Measurements from ENCODE around the gene EMX1.

The EMX1 gene

GRCh38 chr2:72946466-72946865, 29.1 kb downstream of the EMX1 start:
- H3K27ac ChIP-seq (ENCODE audit: low read depth, low read length): no peak overlapping the region
- H3K9ac ChIP-seq (ENCODE audit: low read depth, low read length): no peak overlapping the region
- H3K4me3 ChIP-seq (ENCODE audit: low read length): no peak overlapping the region
- H3K4me1 ChIP-seq (ENCODE audit: insufficient read depth, low read length): peaks cover 9% of the 10 kb centered on the region
- no peaks in the 10 kb centered on the region for H3K27me3 ChIP-seq (ENCODE audit: insufficient read depth, low read length)
- no peaks in the 10 kb centered on the region for H3K9me3 ChIP-seq (ENCODE audit: insufficient read depth, low read depth, low read length)
- no peaks in the 10 kb centered on the region for H3K36me3 ChIP-seq (ENCODE audit: insufficient read depth, low read length)
- 87% methylated on average over 9 of the region's 9 CpGs for WGBS

GRCh38 chr2:72947952-72948830, 30.9 kb downstream of the EMX1 start:
- no peak overlapping the region for H3K27ac ChIP-seq (ENCODE audit: low read depth, low read length)
- H3K27me3 ChIP-seq (ENCODE audit: insufficient read depth, low read length): no peaks in the 10 kb centered on the region
- H3K4me3 ChIP-seq (ENCODE audit: low read length): no peak overlapping the region
- WGBS: 95% methylated on average over 9 of the region's 10 CpGs
- no peaks in the 10 kb centered on the region for H3K36me3 ChIP-seq (ENCODE audit: insufficient read depth, low read length)
- no peak overlapping the region for H3K9ac ChIP-seq (ENCODE audit: low read depth, low read length)
- H3K9me3 ChIP-seq (ENCODE audit: insufficient read depth, low read depth, low read length): no peaks in the 10 kb centered on the region
- peaks cover 17% of the 10 kb centered on the region for H3K4me1 ChIP-seq (ENCODE audit: insufficient read depth, low read length)

- H3K27me3 ChIP-seq (ENCODE audit: insufficient read depth, low read length): no peaks in the 10 kb centered on the region
- H3K9me3 ChIP-seq (ENCODE audit: insufficient read depth, low read depth, low read length): no peaks in the 10 kb centered on the region
- no peak overlapping the region for H3K9ac ChIP-seq (ENCODE audit: low read depth, low read length)
- 91% methylated on average over 2 of the region's 2 CpGs for WGBS
- no peak overlapping the region for H3K4me3 ChIP-seq (ENCODE audit: low read length)
- no peaks in the 10 kb centered on the region for H3K36me3 ChIP-seq (ENCODE audit: insufficient read depth, low read length)
- no peak overlapping the region for H3K27ac ChIP-seq (ENCODE audit: low read depth, low read length)
- peaks cover 17% of the 10 kb centered on the region for H3K4me1 ChIP-seq (ENCODE audit: insufficient read depth, low read length)
Observed at GRCh38 chr2:72949045-72949444, 31.7 kb downstream of the EMX1 start.

- H3K27ac ChIP-seq (ENCODE audit: low read depth, low read length): no peak overlapping the region
- peaks cover 17% of the 10 kb centered on the region for H3K4me1 ChIP-seq (ENCODE audit: insufficient read depth, low read length)
- no peaks in the 10 kb centered on the region for H3K36me3 ChIP-seq (ENCODE audit: insufficient read depth, low read length)
- no peaks in the 10 kb centered on the region for H3K9me3 ChIP-seq (ENCODE audit: insufficient read depth, low read depth, low read length)
- no peaks in the 10 kb centered on the region for H3K27me3 ChIP-seq (ENCODE audit: insufficient read depth, low read length)
- H3K9ac ChIP-seq (ENCODE audit: low read depth, low read length): no peak overlapping the region
- WGBS: 89% methylated on average over 4 of the region's 4 CpGs
- H3K4me3 ChIP-seq (ENCODE audit: low read length): no peak overlapping the region
Observed at GRCh38 chr2:72949642-72950041, 32.3 kb downstream of the EMX1 start.

GRCh38 chr2:72950558-72951255, 33.4 kb downstream of the EMX1 start:
- H3K9me3 ChIP-seq (ENCODE audit: insufficient read depth, low read depth, low read length): no peaks in the 10 kb centered on the region
- H3K36me3 ChIP-seq (ENCODE audit: insufficient read depth, low read length): no peaks in the 10 kb centered on the region
- no peak overlapping the region for H3K4me3 ChIP-seq (ENCODE audit: low read length)
- 81% methylated on average over 13 of the region's 13 CpGs for WGBS
- H3K27ac ChIP-seq (ENCODE audit: low read depth, low read length): peak overlapping the region; percentile 76
- H3K4me1 ChIP-seq (ENCODE audit: insufficient read depth, low read length): peaks cover 17% of the 10 kb centered on the region
- H3K9ac ChIP-seq (ENCODE audit: low read depth, low read length): no peak overlapping the region; the same call in 1 of the 2 replicates
- H3K27me3 ChIP-seq (ENCODE audit: insufficient read depth, low read length): no peaks in the 10 kb centered on the region

GRCh38 chr2:72951303-72952095, 34.2 kb downstream of the EMX1 start:
- Histone ChIP-seq H3K9me3 (ENCODE audit: insufficient read depth, low read depth, low read length) (no peaks in the 10 kb centered on the region), H3K36me3 (ENCODE audit: insufficient read depth, low read length) (no peaks in the 10 kb centered on the region), H3K27ac (ENCODE audit: low read depth, low read length) (peak overlapping the region; percentile 88), H3K4me3 (ENCODE audit: low read length) (no peak overlapping the region), H3K9ac (ENCODE audit: low read depth, low read length) (peak overlapping the region; percentile 34), H3K4me1 (ENCODE audit: insufficient read depth, low read length) (peaks cover 17% of the 10 kb centered on the region), H3K27me3 (ENCODE audit: insufficient read depth, low read length) (no peaks in the 10 kb centered on the region)
- 48% methylated on average over 8 of the region's 8 CpGs for WGBS

- no peak overlapping the region for H3K4me3 ChIP-seq (ENCODE audit: low read length)
- H3K27me3 ChIP-seq (ENCODE audit: insufficient read depth, low read length): no peaks in the 10 kb centered on the region
- H3K27ac ChIP-seq (ENCODE audit: low read depth, low read length): peak overlapping the region; percentile 88; the same call in 1 of the 2 replicates
- H3K9me3 ChIP-seq (ENCODE audit: insufficient read depth, low read depth, low read length): no peaks in the 10 kb centered on the region
- H3K4me1 ChIP-seq (ENCODE audit: insufficient read depth, low read length): peaks cover 17% of the 10 kb centered on the region
- peak overlapping the region; percentile 34 for H3K9ac ChIP-seq (ENCODE audit: low read depth, low read length)
- WGBS: 74% methylated on average over 8 of the region's 8 CpGs
- H3K36me3 ChIP-seq (ENCODE audit: insufficient read depth, low read length): no peaks in the 10 kb centered on the region
Observed at GRCh38 chr2:72952110-72952823, 34.9 kb downstream of the EMX1 start.

GRCh38 chr2:72952961-72953360, 35.6 kb downstream of the EMX1 start:
- H3K9ac ChIP-seq (ENCODE audit: low read depth, low read length): no peak overlapping the region
- H3K9me3 ChIP-seq (ENCODE audit: insufficient read depth, low read depth, low read length): no peaks in the 10 kb centered on the region
- H3K27me3 ChIP-seq (ENCODE audit: insufficient read depth, low read length): no peaks in the 10 kb centered on the region
- H3K36me3 ChIP-seq (ENCODE audit: insufficient read depth, low read length): no peaks in the 10 kb centered on the region
- H3K27ac ChIP-seq (ENCODE audit: low read depth, low read length): no peak overlapping the region
- no peak overlapping the region for H3K4me3 ChIP-seq (ENCODE audit: low read length)
- peaks cover 17% of the 10 kb centered on the region for H3K4me1 ChIP-seq (ENCODE audit: insufficient read depth, low read length)
- 96% methylated on average over 14 of the region's 14 CpGs for WGBS

GRCh38 chr2:72953528-72953927, 36.2 kb downstream of the EMX1 start:
- Histone ChIP-seq H3K27me3 (ENCODE audit: insufficient read depth, low read length) (no peaks in the 10 kb centered on the region), H3K4me3 (ENCODE audit: low read length) (no peak overlapping the region), H3K36me3 (ENCODE audit: insufficient read depth, low read length) (no peaks in the 10 kb centered on the region), H3K4me1 (ENCODE audit: insufficient read depth, low read length) (peaks cover 17% of the 10 kb centered on the region), H3K9ac (ENCODE audit: low read depth, low read length) (no peak overlapping the region), H3K9me3 (ENCODE audit: insufficient read depth, low read depth, low read length) (no peaks in the 10 kb centered on the region), H3K27ac (ENCODE audit: low read depth, low read length) (no peak overlapping the region)
- 100% methylated on average over 1 of the region's 1 CpG for WGBS

GRCh38 chr2:72953976-72954375, 36.7 kb downstream of the EMX1 start:
- Histone ChIP-seq H3K4me1 (ENCODE audit: insufficient read depth, low read length) (peaks cover 17% of the 10 kb centered on the region), H3K9me3 (ENCODE audit: insufficient read depth, low read depth, low read length) (no peaks in the 10 kb centered on the region), H3K27me3 (ENCODE audit: insufficient read depth, low read length) (no peaks in the 10 kb centered on the region), H3K27ac (ENCODE audit: low read depth, low read length) (no peak overlapping the region), H3K9ac (ENCODE audit: low read depth, low read length) (no peak overlapping the region), H3K4me3 (ENCODE audit: low read length) (no peak overlapping the region), H3K36me3 (ENCODE audit: insufficient read depth, low read length) (no peaks in the 10 kb centered on the region)
- WGBS: 86% methylated on average over 4 of the region's 4 CpGs

Measured in HUES64 (cell line).